NB4 (cell line): Measurements from ENCODE around the gene PNMA1.
A peak's percentile ranks its signal among the peaks of the same experiment; 100 is the strongest.

Experiments used
- DNase-seq: peaks from one replicate; pipeline ENCODE4 v3.0.0; 2010; ENCODE audit warnings: low read depth
- H3K4me3 ChIP-seq: one replicate; pipeline ENCODE4 v1.5.1; 2011; ENCODE audit warnings: mild to moderate bottlenecking, low read depth, low read length, moderate library complexity
- CTCF ChIP-seq: IDR thresholded peaks from one replicate; pipeline ENCODE4 v1.5.1; 2012; ENCODE audit warnings: low read depth, low read length
- MYC ChIP-seq: IDR thresholded peaks from 2 replicates; pipeline ENCODE4 v1.6.1; 2011; ENCODE audit warnings: low read depth, low read length
- POLR2A ChIP-seq: IDR thresholded peaks from 2 replicates; pipeline ENCODE4 v1.6.1; 2011; ENCODE audit warnings: mild to moderate bottlenecking; ENCODE audit not compliant: insufficient read length; ENCODE audit errors: extremely low read depth
- TF ChIP-seq, protein P1 (sequence below): IDR thresholded peaks from 2 replicates; pipeline ENCODE4 v1.6.1; 2011; ENCODE audit warnings: low read depth, low read length

The PNMA1 gene

GRCh38 chr14:73686901-73687300 is 27.3 kb downstream of the PNMA1 start:
- TF ChIP-seq MYC (no peak), CTCF (no peak)
- DNase-seq = no peak
- H3K4me3 ChIP-seq = no peak overlapping the region

DNA sequence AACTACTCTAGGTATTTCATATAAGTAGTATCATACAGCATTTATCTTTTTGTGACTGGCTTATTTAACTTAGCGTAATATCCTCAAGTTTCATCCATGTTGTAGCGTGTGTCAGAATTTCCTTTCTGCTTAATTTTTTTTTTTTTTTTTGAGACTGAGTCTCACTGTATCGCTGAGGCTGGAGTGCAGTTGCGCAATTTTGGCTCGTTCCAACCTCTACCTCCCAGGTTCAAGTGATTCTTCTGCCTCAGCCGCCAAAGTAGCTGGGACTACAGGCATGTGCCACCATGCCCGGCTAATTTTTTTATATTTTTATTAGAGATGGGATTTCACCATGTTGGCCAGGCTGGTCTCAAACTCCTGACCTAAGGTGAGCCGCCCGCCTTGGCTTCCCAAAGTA is 28.9 kb downstream of the PNMA1 start:
- TF ChIP-seq MYC = no peak
- no peak for TF ChIP-seq POLR2A
- no peak for TF ChIP-seq CTCF
- TF ChIP-seq, protein P1, sequence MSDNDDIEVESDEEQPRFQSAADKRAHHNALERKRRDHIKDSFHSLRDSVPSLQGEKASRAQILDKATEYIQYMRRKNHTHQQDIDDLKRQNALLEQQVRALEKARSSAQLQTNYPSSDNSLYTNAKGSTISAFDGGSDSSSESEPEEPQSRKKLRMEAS = no peak
- peak; percentile 15 for DNase-seq
- H3K4me3 ChIP-seq = no peak overlapping the region

DNA sequence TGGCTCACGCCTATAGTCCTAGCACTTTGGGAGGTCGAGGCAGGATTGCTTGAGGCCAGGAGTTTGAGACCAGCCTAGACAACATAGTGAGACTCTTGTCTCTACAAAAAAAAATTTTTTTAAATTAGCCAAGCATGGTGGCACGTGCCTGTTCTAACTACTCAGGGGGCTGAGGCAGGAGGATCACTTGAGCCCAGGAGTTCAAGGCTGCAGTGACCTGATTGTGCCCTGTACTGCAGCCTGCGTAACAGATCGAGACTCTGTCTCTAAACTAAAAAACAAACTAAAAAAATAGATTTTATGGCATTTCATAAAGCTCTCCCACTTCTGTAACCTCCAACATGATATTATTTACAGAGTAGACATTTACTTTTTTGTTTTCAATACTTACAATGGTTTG is 29.6 kb downstream of the PNMA1 start:
- H3K4me3 ChIP-seq = no peak overlapping the region
- TF ChIP-seq, protein P1 = no peak
- TF ChIP-seq MYC = no peak
- TF ChIP-seq CTCF = no peak
- no peak for TF ChIP-seq POLR2A
- no peak for DNase-seq

DNA sequence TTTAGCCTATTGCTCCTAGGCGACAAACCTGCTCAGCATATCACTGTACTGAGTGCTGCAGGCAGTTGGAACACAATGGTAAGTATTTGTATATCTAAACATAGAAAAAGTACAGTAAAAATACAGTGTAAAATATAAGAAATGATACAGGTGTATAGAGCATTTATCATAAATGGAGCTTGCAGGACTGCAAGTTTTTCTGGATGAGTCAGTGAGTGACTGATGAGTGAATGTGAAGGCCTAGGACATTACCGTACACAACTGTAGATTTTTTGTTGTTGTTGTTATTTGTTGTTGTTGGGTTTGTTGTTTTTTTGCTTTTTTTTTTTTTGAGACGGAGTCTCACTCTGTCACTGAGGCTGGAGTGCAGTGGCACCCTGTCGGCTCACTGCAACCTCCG is 33.4 kb downstream of the PNMA1 start:
- TF ChIP-seq MYC = no peak
- TF ChIP-seq CTCF = no peak
- TF ChIP-seq, protein P1 = no peak
- TF ChIP-seq POLR2A = no peak
- H3K4me3 ChIP-seq = no peak overlapping the region
- DNase-seq = no peak

DNA sequence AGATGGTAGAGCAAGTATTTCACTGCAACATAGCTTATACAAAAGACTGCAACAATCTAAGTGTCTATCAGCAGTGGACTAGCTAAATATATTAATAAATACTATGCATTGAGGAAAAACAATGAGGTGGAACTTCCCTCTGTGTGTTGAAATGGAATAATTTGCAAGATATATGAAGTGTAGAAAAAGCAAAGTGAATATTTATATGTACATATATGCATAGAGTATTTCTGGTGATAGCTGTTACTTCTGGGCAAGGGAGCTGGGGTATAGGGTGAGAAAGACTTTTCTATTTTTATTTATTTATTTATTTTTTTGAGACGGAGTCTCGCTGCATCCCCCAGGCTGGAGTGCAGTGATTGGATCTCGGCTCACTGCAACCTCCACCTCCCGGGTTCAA is 35.5 kb downstream of the PNMA1 start:
- TF ChIP-seq, protein P1 = no peak
- TF ChIP-seq CTCF = no peak
- no peak for TF ChIP-seq POLR2A
- TF ChIP-seq MYC = no peak
- no peak overlapping the region for H3K4me3 ChIP-seq
- no peak for DNase-seq

GRCh38 chr14:73674986-73675385 is 39.2 kb downstream of the PNMA1 start:
- no peak for DNase-seq
- TF ChIP-seq CTCF (no peak), MYC (no peak), POLR2A (no peak)
- TF ChIP-seq, protein P1 = no peak
- no peak overlapping the region for H3K4me3 ChIP-seq
